Measurements from ENCODE around the gene ENOX1. TPM values are rescaled to one million over a fixed set of nuclear protein-coding genes. Genes with fewer than 3 reads are reported as not detected.

The ENOX1 gene
- total RNA-seq, 1 donor from 2014 or later, result 1.7 TPM

GRCh38 chr13:43698009-43698408 lies 88.8 kb downstream of the ENOX1 start:
- DNase-seq (ENCODE audit: low spot score), result no peak
- no peaks in the 10 kb centered on the region for H3K36me3 Mint-ChIP-seq (ENCODE audit: low read depth, unreplicated experiment)
- TF ChIP-seq CTCF (IDR thresholded peaks at IDR 0.05; ENCODE audit: unreplicated experiment), result no peak
- no peaks in the 10 kb centered on the region for H3K9me3 Mint-ChIP-seq (ENCODE audit: unreplicated experiment)
- peaks cover 2% of the 10 kb centered on the region for H3K27me3 Mint-ChIP-seq (ENCODE audit: unreplicated experiment)
- H3K4me3 Mint-ChIP-seq (ENCODE audit: unreplicated experiment), result no peak overlapping the region
- H3K27ac Mint-ChIP-seq (ENCODE audit: unreplicated experiment), result no peak overlapping the region
- no peaks in the 10 kb centered on the region for H3K4me1 Mint-ChIP-seq (ENCODE audit: unreplicated experiment)

- H3K36me3 Mint-ChIP-seq (ENCODE audit: low read depth, unreplicated experiment), result no peaks in the 10 kb centered on the region
- no peak overlapping the region for H3K4me3 Mint-ChIP-seq (ENCODE audit: unreplicated experiment)
- H3K4me1 Mint-ChIP-seq (ENCODE audit: unreplicated experiment), result no peaks in the 10 kb centered on the region
- H3K27ac Mint-ChIP-seq (ENCODE audit: unreplicated experiment), result no peak overlapping the region
- TF ChIP-seq CTCF (IDR thresholded peaks at IDR 0.05; ENCODE audit: unreplicated experiment), result no peak
- DNase-seq (ENCODE audit: low spot score), result no peak
- peaks cover 2% of the 10 kb centered on the region for H3K27me3 Mint-ChIP-seq (ENCODE audit: unreplicated experiment)
- H3K9me3 Mint-ChIP-seq (ENCODE audit: unreplicated experiment), result no peaks in the 10 kb centered on the region
These were observed 89.4 kb downstream of the ENOX1 start for GRCh38 chr13:43697323-43697722.

- Mint-ChIP-seq H3K36me3 (ENCODE audit: low read depth, unreplicated experiment) (no peaks in the 10 kb centered on the region), H3K27me3 (ENCODE audit: unreplicated experiment) (peaks cover 2% of the 10 kb centered on the region), H3K4me1 (ENCODE audit: unreplicated experiment) (no peaks in the 10 kb centered on the region), H3K9me3 (ENCODE audit: unreplicated experiment) (no peaks in the 10 kb centered on the region), H3K4me3 (ENCODE audit: unreplicated experiment) (no peak overlapping the region), H3K27ac (ENCODE audit: unreplicated experiment) (no peak overlapping the region)
- no peak for DNase-seq (ENCODE audit: low spot score)
- TF ChIP-seq CTCF (IDR thresholded peaks at IDR 0.05; ENCODE audit: unreplicated experiment), result no peak
These were observed 92.6 kb downstream of the ENOX1 start for GRCh38 chr13:43694146-43694664.

GRCh38 chr13:43693639-43694038 lies 93.1 kb downstream of the ENOX1 start:
- TF ChIP-seq CTCF (IDR thresholded peaks at IDR 0.05; ENCODE audit: unreplicated experiment), result no peak
- no peak overlapping the region for H3K4me3 Mint-ChIP-seq (ENCODE audit: unreplicated experiment)
- peaks cover 2% of the 10 kb centered on the region for H3K27me3 Mint-ChIP-seq (ENCODE audit: unreplicated experiment)
- H3K4me1 Mint-ChIP-seq (ENCODE audit: unreplicated experiment), result no peaks in the 10 kb centered on the region
- no peaks in the 10 kb centered on the region for H3K36me3 Mint-ChIP-seq (ENCODE audit: low read depth, unreplicated experiment)
- H3K27ac Mint-ChIP-seq (ENCODE audit: unreplicated experiment), result no peak overlapping the region
- H3K9me3 Mint-ChIP-seq (ENCODE audit: unreplicated experiment), result no peaks in the 10 kb centered on the region
- no peak for DNase-seq (ENCODE audit: low spot score)

DNA sequence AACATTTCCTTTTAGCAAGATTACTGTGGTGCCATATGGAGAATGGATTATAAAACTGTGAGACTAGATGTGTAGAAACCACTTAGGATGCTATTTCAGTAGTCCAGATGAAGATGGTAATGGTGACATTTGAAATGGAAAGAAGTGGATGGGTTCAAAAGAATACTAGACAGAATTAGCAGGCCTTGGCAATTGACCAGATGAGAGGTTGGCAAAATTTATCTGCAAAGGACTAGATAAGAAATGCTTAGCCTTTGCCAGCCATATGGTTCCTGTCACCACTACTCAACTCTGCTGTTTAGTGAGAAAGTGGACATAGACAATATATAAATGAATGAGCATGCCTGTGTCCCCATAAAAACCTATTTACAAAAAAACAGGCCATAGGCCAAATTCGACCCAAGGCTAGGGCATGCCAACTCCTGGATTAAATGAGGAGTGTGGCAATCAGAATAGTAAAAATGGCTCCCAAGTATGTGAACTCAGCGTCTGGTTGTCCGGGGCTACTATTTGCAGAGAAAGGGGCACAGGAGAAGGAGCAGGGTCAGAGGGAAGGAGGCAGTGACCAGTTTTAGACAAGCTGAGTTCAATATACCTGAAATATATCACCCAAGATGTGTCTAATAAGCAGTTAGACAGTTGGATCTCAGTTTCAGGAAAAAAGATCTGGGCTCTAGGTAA lies 98.4 kb downstream of the ENOX1 start:
- no peak for TF ChIP-seq CTCF (IDR thresholded peaks at IDR 0.05; ENCODE audit: unreplicated experiment)
- Mint-ChIP-seq H3K27ac (ENCODE audit: unreplicated experiment) (no peak overlapping the region), H3K4me1 (ENCODE audit: unreplicated experiment) (peaks cover 3% of the 10 kb centered on the region), H3K36me3 (ENCODE audit: low read depth, unreplicated experiment) (no peaks in the 10 kb centered on the region), H3K27me3 (ENCODE audit: unreplicated experiment) (peaks cover 1% of the 10 kb centered on the region), H3K9me3 (ENCODE audit: unreplicated experiment) (no peaks in the 10 kb centered on the region), H3K4me3 (ENCODE audit: unreplicated experiment) (no peak overlapping the region)
- DNase-seq (ENCODE audit: low spot score), result no peak
